Natural killer cell (primary cell): ENCODE measurements around the gene CARMIL3. TPM values are rescaled to one million over a fixed set of nuclear protein-coding genes. Genes with fewer than 3 reads are reported as not detected.
A peak's percentile ranks its signal among the peaks of the same experiment; 100 is the strongest.

Source experiments
- ATAC-seq, 3 donors: fragments of 150-1000 bp in 2 of 3; fragments of 200-7000 bp in 1 of 3; cut with Tn5 transposase; 1 replicate in 1 of 3; 2 replicates in 2 of 3; pipeline ENCODE4 v1.10.0; 2021; ENCODE audit warnings: mild to moderate bottlenecking in 2 of 3, moderate library complexity in 2 of 3
- DNase-seq, 2 donors: peaks; one replicate each; pipeline versions ENCODE4 v3.0.0 to v3.0.0-alpha.2; 2013 to 2021; ENCODE audit warnings: mixed read lengths in 1 of 2
- H3K27ac ChIP-seq: one replicate; pipeline ENCODE4 v1.5.1; 2013; ENCODE audit warnings: mild to moderate bottlenecking, low read length
- H3K27me3 ChIP-seq: one replicate; pipeline ENCODE4 v1.6.1; 2013; ENCODE audit warnings: low read length; ENCODE audit not compliant: control insufficient read depth, insufficient read depth
- H3K36me3 ChIP-seq: one replicate; pipeline ENCODE4 v1.6.1; 2013; ENCODE audit warnings: low read length; ENCODE audit not compliant: control insufficient read depth, insufficient read depth
- H3K4me1 ChIP-seq: one replicate; pipeline ENCODE4 v1.6.1; 2013; ENCODE audit warnings: low read length; ENCODE audit not compliant: control insufficient read depth, insufficient read depth
- H3K4me3 ChIP-seq: one replicate; pipeline ENCODE4 v1.5.1; 2013; ENCODE audit warnings: low read length
- H3K9me3 ChIP-seq: one replicate; pipeline ENCODE4 v1.6.1; 2013; ENCODE audit warnings: low read length; ENCODE audit not compliant: control insufficient read depth, insufficient read depth
- H3K27ac Mint-ChIP-seq, 2 donors: one replicate each; pipeline ENCODE4 v1.8.0; 2022; ENCODE audit warnings: mild to moderate bottlenecking in 2 of 2, mixed read lengths in 2 of 2, moderate library complexity in 1 of 2
- H3K27me3 Mint-ChIP-seq, 2 donors: one replicate each; pipeline ENCODE4 v1.8.0; 2022; ENCODE audit warnings: low read depth in 2 of 2, mixed read lengths in 2 of 2
- H3K36me3 Mint-ChIP-seq: one replicate; pipeline ENCODE4 v1.8.0; 2022; ENCODE audit warnings: mixed read lengths
- H3K4me1 Mint-ChIP-seq, 2 donors: one replicate each; pipeline ENCODE4 v1.8.0; 2022; ENCODE audit warnings: mixed read lengths in 2 of 2
- H3K4me3 Mint-ChIP-seq: one replicate; pipeline ENCODE4 v1.8.0; 2022; ENCODE audit warnings: mild to moderate bottlenecking, moderate library complexity, mixed read lengths
- H3K9me3 Mint-ChIP-seq, 2 donors: one replicate each; pipeline ENCODE4 v1.8.0; 2022; ENCODE audit warnings: mixed read lengths in 2 of 2
- CTCF ChIP-seq: fragments of 200-600 bp; IDR thresholded peaks from one replicate; pipeline ENCODE4 v1.8.0; 2022; ENCODE audit warnings: antibody characterized with exemption
- WGBS: methylation state at CpG from one replicate; pipeline ENCODE4 v1.1.7; 2013; ENCODE audit warnings: missing lambda C conversion rate; ENCODE audit not compliant: insufficient coverage; 5-methylcytosine and 5-hydroxymethylcytosine counted together
- intact Hi-C: fragments of 100-400 bp; cut with micrococcal nuclease; formaldehyde crosslinking; loops from one replicate; pipeline ENCODE4 v1.14.2; 2022
- total RNA-seq, 4 donors: library from RNA; stranded (reverse); fragments of 120-200 nt in 1 of 4; gene quantifications; one replicate each; pipeline versions ENCODE4 v1.2.3 to v1.2.4, GENCODE V29; 2013 to 2022

Gene CARMIL3
- total RNA-seq, 3 donors from 2014 or later (not counting 1 experiment from before 2014, with no cell fraction given), result 17.8 to 28.6 (median 18.6) TPM

DNA sequence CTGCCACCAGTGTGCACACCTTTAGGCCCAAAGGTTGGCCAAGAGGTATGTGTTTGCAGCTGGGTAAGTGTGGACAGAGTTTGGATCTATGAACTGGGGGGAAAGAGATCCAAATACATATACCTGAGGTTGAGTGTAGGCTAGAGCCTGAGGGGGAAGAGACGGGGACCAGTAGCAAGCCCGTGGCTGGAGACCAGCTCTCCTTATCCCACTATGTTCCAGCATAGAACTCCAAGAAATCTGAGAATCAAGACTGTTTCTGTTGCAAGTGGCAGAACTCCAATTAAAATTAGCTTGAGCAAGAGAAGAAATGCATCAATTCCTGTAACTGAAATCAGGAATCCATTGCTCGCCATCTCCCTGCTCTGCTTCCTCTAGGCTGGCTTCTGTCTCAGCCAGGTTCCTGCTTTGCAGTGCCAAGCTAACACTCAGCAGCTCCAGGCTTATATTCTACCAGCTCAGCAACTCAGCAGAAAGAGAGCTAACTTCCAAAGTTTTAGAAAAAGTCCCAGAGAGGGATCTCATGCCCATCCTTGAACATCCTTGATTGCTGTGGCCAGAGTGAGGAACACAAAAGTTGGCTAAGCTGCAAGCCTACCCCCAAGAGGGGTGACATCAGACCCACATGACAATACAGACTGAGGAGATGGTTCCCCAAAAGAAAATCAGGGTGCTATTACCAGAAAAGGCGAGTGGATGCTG, 40.8 kb downstream of the CARMIL3 start:
- whole genome bisulfite sequencing, result 86% methylated on average over 4 of the region's 4 CpGs
- intact Hi-C loops, result no loop called here
- Histone ChIP-seq H3K9me3 (no peaks in the 10 kb centered on the region), H3K4me1 (peaks cover 28% of the 10 kb centered on the region), H3K27ac (no peak overlapping the region), H3K36me3 (no peaks in the 10 kb centered on the region), H3K4me3 (no peak overlapping the region), H3K27me3 (no peaks in the 10 kb centered on the region)
- DNase-seq, result no peak
- no peak for TF ChIP-seq CTCF
- peak overlapping the region; percentile 79 to 96 for H3K27ac Mint-ChIP-seq
- no peak for ATAC-seq
- H3K27me3 Mint-ChIP-seq, result no peaks in the 10 kb centered on the region
- peak overlapping the region; percentile 98 for H3K4me3 Mint-ChIP-seq
- H3K4me1 Mint-ChIP-seq, result peaks cover 20 to 38% of the 10 kb centered on the region in 2 donors
- H3K36me3 Mint-ChIP-seq, result no peaks in the 10 kb centered on the region
- no peaks in the 10 kb centered on the region for H3K9me3 Mint-ChIP-seq

- DNase-seq (no peak), ATAC-seq (no peak)
- peak overlapping the region; percentile 90 for H3K27ac ChIP-seq
- 90% methylated on average over 19 of the region's 19 CpGs for WGBS
- peak overlapping the region; percentile 98 for H3K4me3 Mint-ChIP-seq
- H3K9me3 Mint-ChIP-seq, result no peaks in the 10 kb centered on the region
- H3K4me1 Mint-ChIP-seq, result peaks cover 20 to 38% of the 10 kb centered on the region in 2 donors
- TF ChIP-seq CTCF, result no peak
- no peaks in the 10 kb centered on the region for H3K27me3 Mint-ChIP-seq
- intact Hi-C loops, result no loop called here
- peak overlapping the region; percentile 78 for H3K4me3 ChIP-seq
- H3K9me3 ChIP-seq, result no peaks in the 10 kb centered on the region
- H3K36me3 ChIP-seq, result peaks cover 3% of the 10 kb centered on the region
- no peaks in the 10 kb centered on the region for H3K36me3 Mint-ChIP-seq
- H3K27ac Mint-ChIP-seq, result peak overlapping the region; percentile 79 to 96
- H3K4me1 ChIP-seq, result peaks cover 28% of the 10 kb centered on the region
- H3K27me3 ChIP-seq, result no peaks in the 10 kb centered on the region
These were observed 41.5 kb downstream of the CARMIL3 start for GRCh38 chr14:24093207-24093900.

- H3K27me3 ChIP-seq, result no peaks in the 10 kb centered on the region
- ATAC-seq (peak; percentile 79 to 82 (median 79)), DNase-seq (peak; percentile 62 to 77)
- H3K4me3 Mint-ChIP-seq, result peak within 1 kb of the TSS; percentile 98
- no peaks in the 10 kb centered on the region for H3K27me3 Mint-ChIP-seq
- peaks cover 28% of the 10 kb centered on the region for H3K4me1 ChIP-seq
- intact Hi-C loops, result loop anchor here (2.0 kb wide), 1 partner anchor 15 kb away; no protein-coding TSS in a partner anchor
- H3K9me3 Mint-ChIP-seq, result no peaks in the 10 kb centered on the region
- H3K27ac Mint-ChIP-seq, result peak within 1 kb of the TSS; percentile 89 to 96
- H3K27ac ChIP-seq, result peak within 1 kb of the TSS; percentile 90
- no peaks in the 10 kb centered on the region for H3K9me3 ChIP-seq
- under 1% methylated on average over 68 of the region's 68 CpGs for WGBS
- no peak for TF ChIP-seq CTCF
- peaks cover 20 to 38% of the 10 kb centered on the region in 2 donors for H3K4me1 Mint-ChIP-seq
- H3K4me3 ChIP-seq, result peak within 1 kb of the TSS; percentile 78
- peaks cover 3% of the 10 kb centered on the region for H3K36me3 ChIP-seq
- H3K36me3 Mint-ChIP-seq, result no peaks in the 10 kb centered on the region
These were observed 42.4 kb downstream of the CARMIL3 start, which contains the start of gene PCK2 for GRCh38 chr14:24093901-24094840. Gene PCK2, plus strand, starts transcription at chr14:24094311. Its CDS starts 95 bp downstream, at chr14:24094406.
